ENCODE measurements around the gene SULT1B1.

DNA sequence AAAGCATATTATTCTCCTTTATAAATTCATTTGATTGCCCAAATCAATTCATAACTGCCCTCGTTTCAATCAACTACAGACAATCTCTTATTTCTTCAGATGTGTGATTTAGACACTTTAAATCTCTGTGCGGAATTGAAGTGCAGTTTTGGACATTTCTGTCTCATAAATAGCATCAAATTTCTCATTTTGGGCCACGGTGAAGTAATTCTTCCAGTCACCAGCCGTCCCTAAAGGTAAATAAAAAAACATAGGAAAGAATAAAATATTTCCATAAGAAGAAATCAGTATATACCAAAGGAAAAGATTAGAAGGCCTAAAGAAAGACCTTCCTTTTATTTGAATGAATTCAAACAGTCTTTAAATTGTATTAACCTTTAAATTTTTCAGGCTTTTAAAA is 33.4 kb downstream of the SULT1B1 start:
- TF ChIP-seq, protein P1, sequence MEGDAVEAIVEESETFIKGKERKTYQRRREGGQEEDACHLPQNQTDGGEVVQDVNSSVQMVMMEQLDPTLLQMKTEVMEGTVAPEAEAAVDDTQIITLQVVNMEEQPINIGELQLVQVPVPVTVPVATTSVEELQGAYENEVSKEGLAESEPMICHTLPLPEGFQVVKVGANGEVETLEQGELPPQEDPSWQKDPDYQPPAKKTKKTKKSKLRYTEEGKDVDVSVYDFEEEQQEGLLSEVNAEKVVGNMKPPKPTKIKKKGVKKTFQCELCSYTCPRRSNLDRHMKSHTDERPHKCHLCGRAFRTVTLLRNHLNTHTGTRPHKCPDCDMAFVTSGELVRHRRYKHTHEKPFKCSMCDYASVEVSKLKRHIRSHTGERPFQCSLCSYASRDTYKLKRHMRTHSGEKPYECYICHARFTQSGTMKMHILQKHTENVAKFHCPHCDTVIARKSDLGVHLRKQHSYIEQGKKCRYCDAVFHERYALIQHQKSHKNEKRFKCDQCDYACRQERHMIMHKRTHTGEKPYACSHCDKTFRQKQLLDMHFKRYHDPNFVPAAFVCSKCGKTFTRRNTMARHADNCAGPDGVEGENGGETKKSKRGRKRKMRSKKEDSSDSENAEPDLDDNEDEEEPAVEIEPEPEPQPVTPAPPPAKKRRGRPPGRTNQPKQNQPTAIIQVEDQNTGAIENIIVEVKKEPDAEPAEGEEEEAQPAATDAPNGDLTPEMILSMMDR (IDR thresholded peaks at IDR 0.05): no peak
- no peak for TF ChIP-seq POLR2A (IDR thresholded peaks at IDR 0.05)

Data from body of pancreas (tissue), 4 donors.